Thoracic aorta (tissue), 2 donors: ENCODE data around the gene TSGA10. TPM values are rescaled to one million over a fixed set of nuclear protein-coding genes. Genes with fewer than 3 reads are reported as not detected.

ENCODE experiments used
- ATAC-seq: fragments of 150-250 bp; one replicate; pipeline ENCODE4 v1.8.0; 2017; ENCODE audit warnings: low read depth; ENCODE audit not compliant: insufficient number of reproducible peaks, low FRiP score
- DNase-seq: peaks from one replicate; pipeline ENCODE4 v3.0.0-alpha.2; 2020; ENCODE audit warnings: low spot score
- H3K27ac ChIP-seq, 2 donors: fragments of 200-600 bp; sonication (generic); 1 replicate in 1 of 2; 2 replicates in 1 of 2; pipeline ENCODE4 v1.5.1; 2016; ENCODE audit warnings: mild to moderate bottlenecking in 2 of 2, moderate library complexity in 2 of 2
- H3K27me3 ChIP-seq: fragments of 200-600 bp; sonication (generic); replicated peaks from 2 replicates; pipeline ENCODE4 v1.6.0; 2016; ENCODE audit warnings: mild to moderate bottlenecking; ENCODE audit not compliant: insufficient read depth
- H3K36me3 ChIP-seq: fragments of 200-600 bp; sonication (generic); one replicate; pipeline ENCODE4 v1.5.1; 2016
- H3K4me1 ChIP-seq, 2 donors: fragments of 200-600 bp; sonication (generic); 1 replicate in 1 of 2; 2 replicates in 1 of 2; pipeline versions ENCODE4 v1.5.1 to v1.6.0; 2016; ENCODE audit warnings: low read depth in 2 of 2, mild to moderate bottlenecking in 1 of 2; ENCODE audit not compliant: control insufficient read depth in 1 of 2
- H3K4me3 ChIP-seq: fragments of 200-600 bp; sonication (generic); 2 replicates; pipeline ENCODE4 v1.5.1; 2016; ENCODE audit warnings: mild to moderate bottlenecking
- H3K9me3 ChIP-seq: fragments of 200-600 bp; sonication (generic); 2 replicates; pipeline ENCODE4 v1.5.1; 2016
- CTCF ChIP-seq: fragments of 200-600 bp; sonication (generic); IDR thresholded peaks from one replicate; pipeline ENCODE4 v1.5.1; 2019; ENCODE audit warnings: antibody characterized with exemption
- total RNA-seq, 2 donors: library from RNA; depleted of rRNA; stranded (reverse); fragments of >200 nt; gene quantifications; one replicate each; pipeline versions ENCODE4 v1.1.0 to v1.2.3, GENCODE V29; 2016

The TSGA10 gene
- total RNA-seq, 2 donors from 2014 or later = 0.68 to 8.8 TPM

- Histone ChIP-seq H3K4me1 (peaks cover 0 to 3% of the 10 kb centered on the region in 2 donors), H3K4me3 (no peak overlapping the region), H3K36me3 (no peaks in the 10 kb centered on the region), H3K27me3 (no peaks in the 10 kb centered on the region), H3K27ac (no peak overlapping the region), H3K9me3 (no peaks in the 10 kb centered on the region)
- DNase-seq = no peak
- no peak for TF ChIP-seq CTCF
- no peak for ATAC-seq
These were observed 50.7 kb downstream of the TSGA10 start for GRCh38 chr2:99104006-99104405.

- Histone ChIP-seq H3K4me3 (no peak overlapping the region), H3K36me3 (no peaks in the 10 kb centered on the region), H3K9me3 (no peaks in the 10 kb centered on the region), H3K27ac (no peak overlapping the region), H3K27me3 (no peaks in the 10 kb centered on the region), H3K4me1 (peaks cover 0 to 3% of the 10 kb centered on the region in 2 donors)
- DNase-seq = no peak
- no peak for ATAC-seq
- no peak for TF ChIP-seq CTCF
These were observed 53.0 kb downstream of the TSGA10 start for GRCh38 chr2:99101697-99102096.

- Histone ChIP-seq H3K27me3 (no peaks in the 10 kb centered on the region), H3K36me3 (no peaks in the 10 kb centered on the region), H3K4me3 (no peak overlapping the region), H3K27ac (no peak overlapping the region), H3K4me1 (peaks cover 0 to 3% of the 10 kb centered on the region in 2 donors), H3K9me3 (no peaks in the 10 kb centered on the region)
- no peak for DNase-seq
- no peak for TF ChIP-seq CTCF
- ATAC-seq = no peak
These were observed 58.0 kb downstream of the TSGA10 start for GRCh38 chr2:99096728-99097127.

- no peaks in the 10 kb centered on the region for H3K4me1 ChIP-seq
- no peaks in the 10 kb centered on the region for H3K9me3 ChIP-seq
- H3K36me3 ChIP-seq = no peaks in the 10 kb centered on the region
- TF ChIP-seq CTCF = no peak
- no peak overlapping the region for H3K27ac ChIP-seq
- no peak overlapping the region for H3K4me3 ChIP-seq
- H3K27me3 ChIP-seq = no peaks in the 10 kb centered on the region
- no peak for ATAC-seq
- no peak for DNase-seq
These were observed 66.7 kb downstream of the TSGA10 start for GRCh38 chr2:99088017-99088416.

- no peaks in the 10 kb centered on the region for H3K36me3 ChIP-seq
- no peak overlapping the region for H3K27ac ChIP-seq
- no peak for ATAC-seq
- no peak for TF ChIP-seq CTCF
- DNase-seq = no peak
- H3K9me3 ChIP-seq = no peaks in the 10 kb centered on the region
- no peaks in the 10 kb centered on the region for H3K4me1 ChIP-seq
- no peak overlapping the region for H3K4me3 ChIP-seq
- H3K27me3 ChIP-seq = no peaks in the 10 kb centered on the region
These were observed 68.4 kb downstream of the TSGA10 start for GRCh38 chr2:99086385-99086784.
